Adrenal gland (tissue), 5 donors: ENCODE results near the gene POPDC2.

Experiments
- CTCF ChIP-seq, 6 experiments: fragments of 450-650 bp in 4 of 6; fragments of 200-600 bp in 2 of 6; sonication (generic) in 1 of 6; IDR thresholded peaks; 1 replicate in 5 of 6; 2 replicates in 1 of 6; pipeline versions ENCODE4 v1.5.1 to v1.8.0; 2016 to 2021; ENCODE audit warnings: antibody characterized with exemption in 6 of 6, mild to moderate bottlenecking in 2 of 6, moderate library complexity in 1 of 6
- POLR2A ChIP-seq, 2 donors: fragments of 450-650 bp; IDR thresholded peaks; one replicate each; pipeline ENCODE4 v1.6.1; 2017; ENCODE audit warnings: antibody characterized with exemption in 2 of 2, mild to moderate bottlenecking in 2 of 2, moderate library complexity in 1 of 2
- donor health status: DM: no; HTN: no; CAD: no.

GRCh38 chr3:119673875-119674274 lies 13.5 kb upstream of the POPDC2 start:
- TF ChIP-seq CTCF (IDR thresholded peaks at IDR 0.05): no peak
- no peak for TF ChIP-seq POLR2A (IDR thresholded peaks at IDR 0.05)
